HK-2 (cell line): ENCODE data around the gene ESYT2.
"Not testable (repeated sequence)": the region's sequence is repeated elsewhere in the genome, so short reads cannot be mapped to it uniquely, and the experiment has no call there.

Source experiments
- DNase-seq: peaks from one replicate; pipeline ENCODE4 v3.0.0-alpha.2; 2018; ENCODE audit not compliant: unreplicated experiment

The ESYT2 gene, protein sequence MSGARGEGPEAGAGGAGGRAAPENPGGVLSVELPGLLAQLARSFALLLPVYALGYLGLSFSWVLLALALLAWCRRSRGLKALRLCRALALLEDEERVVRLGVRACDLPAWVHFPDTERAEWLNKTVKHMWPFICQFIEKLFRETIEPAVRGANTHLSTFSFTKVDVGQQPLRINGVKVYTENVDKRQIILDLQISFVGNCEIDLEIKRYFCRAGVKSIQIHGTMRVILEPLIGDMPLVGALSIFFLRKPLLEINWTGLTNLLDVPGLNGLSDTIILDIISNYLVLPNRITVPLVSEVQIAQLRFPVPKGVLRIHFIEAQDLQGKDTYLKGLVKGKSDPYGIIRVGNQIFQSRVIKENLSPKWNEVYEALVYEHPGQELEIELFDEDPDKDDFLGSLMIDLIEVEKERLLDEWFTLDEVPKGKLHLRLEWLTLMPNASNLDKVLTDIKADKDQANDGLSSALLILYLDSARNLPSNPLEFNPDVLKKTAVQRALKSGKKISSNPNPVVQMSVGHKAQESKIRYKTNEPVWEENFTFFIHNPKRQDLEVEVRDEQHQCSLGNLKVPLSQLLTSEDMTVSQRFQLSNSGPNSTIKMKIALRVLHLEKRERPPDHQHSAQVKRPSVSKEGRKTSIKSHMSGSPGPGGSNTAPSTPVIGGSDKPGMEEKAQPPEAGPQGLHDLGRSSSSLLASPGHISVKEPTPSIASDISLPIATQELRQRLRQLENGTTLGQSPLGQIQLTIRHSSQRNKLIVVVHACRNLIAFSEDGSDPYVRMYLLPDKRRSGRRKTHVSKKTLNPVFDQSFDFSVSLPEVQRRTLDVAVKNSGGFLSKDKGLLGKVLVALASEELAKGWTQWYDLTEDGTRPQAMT

DNA sequence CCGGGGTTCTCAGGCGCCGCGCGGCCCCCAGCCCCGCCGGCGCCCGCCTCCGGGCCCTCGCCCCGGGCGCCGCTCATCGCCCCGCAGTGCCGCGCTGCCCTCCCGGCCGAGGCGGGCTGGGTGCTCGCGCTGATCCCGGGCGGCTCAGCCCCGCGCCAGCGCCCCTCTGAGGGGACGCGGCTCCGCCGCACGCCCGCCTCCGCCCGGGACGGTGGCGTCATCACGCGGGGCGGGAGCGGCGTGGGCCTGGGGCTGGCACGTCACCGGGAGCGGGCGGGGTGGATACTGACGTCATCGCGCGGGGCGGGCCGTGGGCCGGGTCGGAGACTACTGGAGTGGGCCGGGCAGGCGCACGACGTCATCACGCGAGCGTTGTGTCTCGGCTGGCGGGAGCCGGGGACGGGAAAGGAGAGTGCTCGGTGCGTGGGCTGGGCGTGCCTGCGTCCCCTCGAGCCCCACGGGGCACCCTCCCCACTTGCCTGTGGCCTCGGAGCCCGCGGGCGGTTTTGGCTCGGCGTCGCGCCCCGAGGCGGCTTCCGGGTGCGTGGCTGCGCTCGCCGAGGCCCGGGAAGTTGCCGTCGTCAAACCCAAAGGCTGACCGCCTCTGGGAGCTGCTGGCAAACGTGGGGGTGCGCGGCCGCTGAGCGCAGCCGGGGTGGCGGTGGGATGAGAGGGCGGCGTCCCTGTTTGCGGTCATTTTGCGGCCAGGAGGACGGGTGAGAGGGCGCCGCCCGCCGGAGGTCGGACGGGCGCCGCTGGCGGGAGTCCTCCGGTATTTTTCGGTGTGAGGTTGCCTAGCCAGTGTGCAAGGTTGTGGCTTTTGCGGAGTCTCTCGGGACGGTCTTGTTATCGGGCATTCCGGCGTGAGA, at the start of gene ESYT2:
TSS of gene ESYT2 (minus strand) at position 168 of the 869 bp plus-strand sequence. CDS start at position 77, 91 bp downstream.
- DNase-seq = peak; percentile 97

DNA sequence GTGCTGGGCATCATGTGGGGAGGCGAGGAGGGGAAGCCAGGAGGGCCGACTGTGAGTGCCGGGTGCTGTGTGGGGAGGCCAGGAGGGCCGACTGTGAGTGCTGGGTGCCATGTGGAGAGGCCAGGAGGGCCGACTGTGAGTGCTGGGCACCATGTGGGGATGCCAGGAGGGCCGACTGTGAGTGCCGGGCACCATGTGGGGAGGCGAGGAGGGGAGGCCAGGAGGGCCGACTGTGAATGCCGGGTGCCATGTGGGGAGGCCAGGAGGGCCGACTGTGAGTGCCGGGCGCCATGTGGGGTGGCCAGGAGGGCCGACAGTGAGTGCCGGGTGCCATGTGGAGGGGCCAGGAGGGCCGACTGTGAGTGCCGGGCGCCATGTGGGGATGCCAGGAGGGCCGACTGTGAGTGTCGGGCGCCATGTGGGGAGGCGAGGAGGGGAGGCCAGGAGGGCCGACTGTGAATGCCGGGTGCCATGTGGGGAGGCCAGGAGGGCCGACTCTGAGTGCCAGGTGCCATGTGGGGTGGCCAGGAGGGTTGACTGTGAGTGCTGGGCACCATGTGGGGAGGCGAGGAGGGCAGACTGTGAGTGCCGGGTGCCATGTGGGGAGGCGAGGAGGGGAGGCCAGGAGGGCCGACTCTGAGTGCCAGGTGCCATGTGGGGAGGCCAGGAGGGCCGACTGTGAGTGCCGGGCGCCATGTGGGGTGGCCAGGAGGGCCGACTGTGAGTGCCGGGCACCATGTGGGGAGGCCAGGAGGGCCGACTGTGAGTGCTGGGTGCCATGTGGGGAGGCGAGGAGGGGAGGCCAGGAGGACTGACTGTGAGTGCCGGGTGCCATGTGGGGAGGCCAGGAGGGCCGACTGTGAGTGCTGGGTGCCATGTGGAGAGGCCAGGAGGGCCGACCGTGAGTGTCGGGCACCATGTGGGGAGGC, 49.1 kb upstream of the ESYT2 start:
- not testable (repeated sequence) for DNase-seq

DNA sequence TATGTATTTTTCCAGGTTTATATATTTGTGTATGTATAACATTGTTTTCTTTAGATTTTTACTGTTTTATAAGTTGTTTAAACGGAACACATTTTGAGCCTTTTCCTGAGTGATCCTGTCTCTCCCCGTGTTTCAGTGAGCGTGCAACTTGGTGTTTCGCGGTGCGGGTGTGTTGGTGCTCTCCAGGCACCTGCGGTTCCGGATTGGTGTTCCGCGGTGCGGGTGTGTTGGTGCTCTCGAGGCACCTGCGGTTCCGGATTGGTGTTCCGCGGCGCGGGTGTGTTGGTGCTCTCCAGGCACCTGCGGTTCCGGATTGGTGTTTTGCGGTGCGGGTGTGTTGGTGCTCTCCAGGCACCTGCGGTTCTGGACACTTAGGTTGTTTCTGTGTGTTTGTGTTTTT, 47.7 kb upstream of the ESYT2 start:
- no peak for DNase-seq

DNA sequence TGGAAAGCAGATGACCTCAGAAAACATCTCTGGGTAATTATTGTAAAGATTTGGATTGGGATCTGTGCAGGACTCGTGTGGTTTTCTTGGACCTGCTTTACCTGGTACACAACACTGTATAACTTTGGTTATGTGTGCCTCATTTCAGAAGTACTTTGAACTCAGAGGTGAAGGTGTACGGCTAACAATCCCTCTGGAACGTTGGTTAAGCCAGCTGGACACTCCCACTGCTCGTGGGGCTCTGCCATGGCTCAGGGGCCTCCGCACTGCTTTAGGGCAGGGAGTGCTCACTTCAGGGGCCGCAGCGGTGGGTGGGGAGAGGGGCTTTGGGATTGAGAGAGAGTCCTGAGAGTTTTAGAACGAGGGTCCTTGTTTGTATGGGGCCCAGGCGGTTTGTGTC, 40.6 kb upstream of the ESYT2 start:
- no peak for DNase-seq

DNA sequence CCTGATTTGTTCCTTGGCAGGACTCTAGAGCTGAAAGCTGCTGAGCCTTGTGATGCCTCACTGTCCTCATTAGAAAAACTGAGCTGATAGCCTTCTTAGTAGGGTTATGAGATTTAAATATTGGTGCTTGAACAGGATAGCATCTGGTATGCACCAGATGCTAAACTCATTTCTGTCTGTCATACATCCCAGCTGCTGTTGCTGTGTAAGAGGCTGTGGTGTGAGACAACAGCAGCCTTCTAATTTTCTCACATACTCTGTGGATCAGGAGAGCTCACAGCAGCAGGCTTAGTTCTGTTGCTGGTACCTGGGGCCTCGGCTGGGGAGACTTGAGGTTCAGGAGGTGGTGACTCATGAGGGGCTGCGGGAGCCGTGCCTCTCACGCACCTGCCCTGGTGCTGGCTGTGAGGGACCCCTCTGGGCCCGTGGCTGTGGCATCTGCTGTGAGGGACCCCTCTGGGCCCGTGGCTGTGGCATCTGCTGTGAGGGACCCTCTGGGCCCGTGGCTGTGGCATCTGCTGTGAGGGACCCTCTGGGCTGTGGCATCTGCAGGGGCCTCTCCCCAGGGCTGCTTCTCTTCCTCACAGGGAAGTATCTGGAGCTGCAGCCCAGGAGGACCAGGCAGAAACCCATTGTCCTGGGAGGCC, 39.6 kb upstream of the ESYT2 start:
- no peak for DNase-seq

DNA sequence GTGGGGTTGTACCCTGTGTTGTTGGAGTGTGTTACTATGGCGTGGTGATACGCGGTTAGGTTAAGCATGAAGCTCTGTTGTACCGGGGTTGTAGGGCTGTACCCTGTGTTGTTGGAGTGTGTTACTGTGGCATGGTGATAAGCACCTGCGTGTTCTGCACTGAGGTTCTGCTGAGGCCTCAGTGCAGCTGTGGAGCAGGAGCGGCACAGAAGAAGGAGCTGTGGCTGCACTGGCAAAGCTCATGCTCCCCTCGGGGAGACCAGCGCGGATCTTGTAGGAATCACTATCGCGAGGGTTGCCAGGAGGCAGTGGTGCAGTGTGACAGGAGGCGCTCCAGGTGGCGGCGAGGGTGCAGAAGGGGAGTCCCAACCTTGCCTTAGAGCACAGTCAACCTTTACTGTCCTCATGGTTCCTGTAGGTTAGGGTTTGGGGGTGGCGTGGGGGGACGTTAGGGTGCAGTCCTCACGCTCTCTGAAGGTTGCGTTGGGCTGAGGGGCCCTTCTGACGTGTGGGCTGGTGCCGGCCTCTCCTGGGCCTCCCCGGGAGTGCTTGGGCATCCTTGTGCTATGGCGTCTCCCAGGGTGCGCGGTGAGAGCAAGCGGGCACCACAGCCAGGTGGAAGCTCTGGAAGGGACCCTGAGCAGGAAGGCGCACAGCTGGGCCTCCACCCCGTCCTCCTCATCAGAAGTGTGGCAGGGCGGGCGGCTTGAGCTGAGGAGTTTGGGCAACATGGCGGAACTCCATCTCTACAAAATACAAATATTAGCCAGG, 38.1 kb upstream of the ESYT2 start:
- no peak for DNase-seq

DNA sequence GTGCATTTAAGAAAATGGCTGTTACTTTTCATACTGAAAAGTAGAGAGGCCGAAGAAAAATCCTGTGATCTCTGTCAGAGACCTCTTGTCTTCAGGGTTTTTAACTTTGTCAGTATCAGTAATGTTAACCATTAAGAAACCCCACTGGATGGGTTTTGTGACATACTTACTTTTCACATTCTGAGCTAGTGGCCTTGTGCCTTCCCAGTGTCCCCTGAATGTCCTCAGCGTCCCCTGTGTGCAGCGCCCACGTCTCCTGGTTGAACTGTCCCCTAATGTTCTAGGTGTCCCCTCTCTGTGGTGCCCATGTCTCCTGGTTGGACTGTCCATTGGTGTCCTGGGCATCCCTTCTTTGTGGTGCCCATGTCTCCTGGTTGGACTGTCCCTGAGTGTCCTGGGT, 36.7 kb upstream of the ESYT2 start:
- DNase-seq = no peak

DNA sequence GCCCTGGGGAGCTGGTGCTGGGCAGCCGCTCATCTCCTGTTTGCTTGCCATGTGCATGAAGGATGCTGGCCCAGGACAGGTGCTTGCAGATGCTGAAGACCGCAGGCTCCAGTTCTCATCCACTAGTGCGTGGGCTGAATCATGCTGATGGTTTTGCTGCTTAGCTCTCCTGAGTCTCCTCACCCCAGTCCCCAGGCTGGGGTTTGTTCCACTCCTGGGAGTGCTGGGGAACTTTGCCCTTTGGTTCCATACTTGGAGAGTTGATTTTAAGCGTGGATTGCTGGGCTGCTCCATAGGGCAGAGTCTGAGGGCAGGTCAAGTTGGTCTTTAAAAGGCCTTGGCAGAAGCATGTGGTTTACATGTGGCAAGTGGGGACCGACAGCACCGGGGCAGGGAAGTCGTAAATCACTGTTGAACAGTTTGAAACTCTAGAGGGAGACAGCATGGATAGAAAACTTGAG, 36.2 kb upstream of the ESYT2 start:
- DNase-seq = no peak

DNA sequence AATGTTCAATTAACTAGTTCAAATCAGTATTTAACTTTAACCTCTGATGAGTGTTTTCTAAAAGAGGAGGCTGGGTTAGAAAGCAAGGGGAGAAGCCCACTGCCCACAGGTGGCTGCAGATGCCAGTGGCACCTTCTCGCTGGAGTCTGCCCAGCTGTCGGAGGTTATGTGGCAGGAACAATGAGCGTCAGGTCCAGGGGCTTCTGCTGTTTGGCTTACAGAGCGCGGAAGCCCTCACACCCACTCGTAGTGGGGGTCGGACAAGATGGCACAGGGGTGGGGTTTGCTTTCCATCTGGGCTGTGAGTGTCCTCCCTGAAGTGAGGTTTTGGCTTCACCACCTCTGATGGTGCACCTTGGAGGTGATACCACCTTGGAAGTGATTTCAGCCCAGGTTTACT, 35.5 kb upstream of the ESYT2 start:
- no peak for DNase-seq

DNA sequence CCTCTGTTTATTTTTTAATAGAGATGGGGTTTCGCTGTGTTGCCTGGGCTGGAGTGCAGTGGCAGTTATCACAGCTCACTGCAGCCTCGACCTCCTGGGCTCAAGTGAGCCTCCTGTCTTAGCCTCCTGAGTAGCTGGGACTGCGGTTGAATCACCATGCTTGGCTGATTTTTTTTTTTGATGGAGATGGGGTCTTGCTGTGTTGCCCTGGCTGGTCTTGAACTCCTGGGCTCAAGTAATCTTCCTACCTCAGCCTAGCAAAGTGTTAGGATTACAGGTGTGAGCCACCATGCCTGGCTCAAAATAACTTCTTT, 35.2 kb upstream of the ESYT2 start:
- DNase-seq = no peak

DNA sequence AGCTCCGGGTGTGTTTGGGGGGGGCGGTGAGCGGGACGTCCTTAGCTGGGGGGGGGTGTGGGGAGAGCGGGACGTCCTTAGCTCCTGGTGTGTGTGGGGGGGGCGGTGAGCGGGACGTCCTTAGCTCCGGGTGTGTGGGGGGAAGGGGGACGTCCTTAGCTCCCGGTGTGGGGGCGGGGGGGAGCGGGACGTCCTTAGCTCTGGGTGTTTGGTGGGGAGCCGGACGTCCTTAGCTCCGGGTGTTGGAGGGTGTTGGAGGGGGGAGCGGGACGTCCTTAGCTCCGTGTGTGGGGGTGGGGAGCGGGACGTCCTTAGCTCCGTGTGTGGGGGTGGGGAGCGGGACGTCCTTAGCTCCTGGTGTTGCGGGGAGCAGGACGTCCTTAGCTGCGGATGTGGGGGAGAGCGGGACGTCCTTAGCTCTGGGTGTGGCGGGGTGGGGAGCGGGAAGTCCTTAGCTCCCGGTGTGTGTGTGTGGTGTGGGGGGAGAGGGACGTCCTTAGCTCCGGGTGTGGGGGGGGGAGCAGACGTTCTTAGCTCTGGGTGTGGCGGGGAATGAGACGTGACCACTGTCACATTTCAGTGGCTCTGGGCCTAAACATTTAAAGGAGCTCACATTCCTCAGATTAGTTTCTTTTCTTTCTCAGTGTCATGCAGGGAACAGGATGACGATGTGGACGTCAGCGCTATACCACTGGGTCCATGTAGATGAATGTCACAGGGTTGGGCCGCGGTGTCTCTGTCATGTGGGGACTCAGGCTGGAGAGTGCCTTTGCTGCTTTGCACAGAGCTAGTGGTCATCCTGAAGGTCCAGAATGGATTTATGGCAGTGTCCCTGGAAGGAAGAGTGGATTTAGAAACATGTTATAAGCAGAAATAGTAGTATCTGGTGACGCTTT, 34.5 kb upstream of the ESYT2 start:
- peak; percentile 92 for DNase-seq

DNA sequence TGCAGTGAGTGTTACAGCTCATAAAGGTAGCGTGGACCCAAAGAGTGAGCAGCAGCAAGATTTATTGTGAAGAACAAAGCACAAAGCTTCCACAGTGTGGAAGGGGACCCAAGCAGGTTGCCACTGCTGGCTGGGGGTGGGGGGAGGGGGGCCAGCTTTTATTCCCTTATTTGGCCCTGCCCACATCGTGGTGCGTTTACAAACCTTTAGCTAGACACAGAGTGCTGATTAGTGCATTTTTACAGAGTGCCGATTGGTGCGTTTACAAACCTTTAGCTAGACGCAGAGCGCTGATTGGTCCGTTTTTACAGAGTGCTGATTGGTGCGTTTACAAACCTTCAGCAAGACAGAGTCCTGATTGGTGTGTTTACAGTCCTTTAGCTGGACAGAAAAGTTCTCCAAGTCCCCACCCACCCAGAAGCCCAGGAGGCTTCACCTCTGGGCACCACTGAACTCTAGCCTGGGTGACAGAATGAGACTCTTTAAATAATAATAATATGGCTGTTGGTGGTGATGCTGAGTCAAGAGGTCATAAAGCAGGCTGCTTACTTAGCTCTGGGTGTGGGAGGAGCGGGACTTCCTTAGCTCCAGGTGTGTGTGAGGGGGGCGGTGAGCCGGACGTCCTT, 33.8 kb upstream of the ESYT2 start:
- not testable (repeated sequence) for DNase-seq

DNA sequence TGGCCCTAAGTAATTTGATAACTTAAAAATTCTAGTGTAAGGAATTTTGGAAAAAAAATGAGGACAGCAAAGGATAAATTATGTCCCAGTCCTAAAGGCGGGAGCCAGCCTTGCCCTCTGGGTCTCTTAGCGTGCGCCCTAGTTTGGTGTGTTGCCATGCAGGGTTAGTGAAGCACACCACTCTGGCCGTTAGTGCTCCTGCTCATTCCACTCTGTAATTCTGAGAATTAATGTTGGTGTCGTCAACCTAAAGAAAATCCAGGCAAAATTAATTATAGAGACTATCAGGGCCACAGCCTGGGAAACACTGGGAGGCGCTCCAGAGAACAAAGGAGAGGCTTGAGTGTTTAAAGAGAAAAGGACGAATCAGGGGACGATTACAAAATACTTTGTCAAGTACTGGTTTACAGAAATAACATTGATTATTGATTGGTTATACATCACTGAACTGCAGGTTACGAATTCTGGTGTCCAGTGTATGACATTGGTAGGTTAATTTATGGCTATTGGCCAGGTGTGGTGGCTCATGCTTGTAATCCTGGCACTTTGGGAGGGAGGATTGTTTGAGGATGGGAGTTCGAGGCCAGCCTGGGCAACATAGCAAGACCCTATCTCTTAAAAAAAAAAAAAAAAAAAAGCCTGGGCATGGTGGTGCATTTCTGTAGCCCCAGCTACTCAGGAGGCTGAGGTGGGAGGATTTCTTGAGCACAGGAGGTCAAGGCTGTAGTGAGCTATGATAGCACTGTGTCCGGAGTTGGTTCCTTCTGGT, 32.8 kb upstream of the ESYT2 start:
- no peak for DNase-seq

DNA sequence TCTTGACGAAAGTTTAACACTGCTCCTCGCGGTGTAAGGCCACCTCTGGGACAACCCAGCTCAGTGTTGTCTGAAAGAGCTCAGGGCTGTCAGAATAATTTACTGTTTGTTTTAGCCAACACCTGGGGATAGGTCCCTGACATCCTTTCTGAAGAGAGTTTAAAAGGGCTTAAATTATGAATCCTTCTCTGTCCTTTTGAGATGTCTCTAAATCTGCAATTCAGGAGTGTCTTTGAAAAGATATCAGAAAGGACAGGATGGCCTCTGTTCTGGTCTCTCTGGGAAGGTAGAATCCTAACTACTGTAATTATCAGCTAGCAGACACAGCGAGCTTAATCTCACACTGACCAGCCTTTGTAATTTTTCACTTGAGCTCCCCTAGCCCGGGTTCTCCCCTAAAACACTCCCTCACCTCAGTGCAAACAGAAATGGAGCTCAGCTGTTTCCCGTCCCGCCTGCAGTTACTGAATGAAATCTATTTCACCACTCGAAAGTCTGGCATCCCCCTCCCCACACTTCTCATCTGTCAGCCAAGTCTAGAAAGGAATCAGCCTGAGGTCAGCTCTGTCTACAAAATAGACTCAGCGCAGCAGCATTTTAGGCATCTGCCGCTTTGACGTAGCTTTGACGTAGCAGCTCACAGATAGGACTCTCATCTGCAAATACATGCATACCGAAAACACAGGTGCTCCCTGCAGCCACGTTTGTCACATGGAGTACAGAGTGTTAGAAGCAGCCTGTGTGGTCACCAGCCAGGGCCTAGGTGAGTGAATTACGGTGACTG, 31.9 kb upstream of the ESYT2 start:
- DNase-seq = no peak

DNA sequence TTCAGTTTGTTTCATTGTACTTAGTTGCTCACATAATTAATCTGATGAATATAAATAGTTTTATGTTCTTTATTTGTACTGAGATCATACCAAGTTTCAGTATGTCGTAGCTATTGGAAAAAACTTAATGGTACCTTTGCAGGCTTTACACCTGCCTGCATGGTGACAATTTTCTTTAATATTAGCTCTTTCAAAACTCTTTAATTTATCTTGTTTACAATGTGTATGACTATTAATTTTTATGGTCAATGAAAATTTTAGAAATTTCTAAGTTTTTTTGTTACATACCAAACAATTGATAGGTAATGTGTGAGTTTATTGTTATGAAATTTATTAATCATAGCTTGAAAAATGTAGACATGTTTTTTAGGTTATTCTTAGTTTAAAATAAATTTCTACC, 31.1 kb upstream of the ESYT2 start:
- no peak for DNase-seq
